Fibroblast of upper back skin (primary cell): Measurements from ENCODE around the gene KCNJ15.
A peak's percentile ranks its signal among the peaks of the same experiment; 100 is the strongest.

Source experiments
- DNase-seq: peaks from one replicate; pipeline ENCODE4 v3.0.0-alpha.2; 2013

The KCNJ15 gene

GRCh38 chr21:38327984-38328383 lies 71.2 kb downstream of the KCNJ15 start:
- peak; percentile 43 for DNase-seq

- no peak for DNase-seq
These were observed 72.4 kb downstream of the KCNJ15 start for GRCh38 chr21:38329162-38329561.

GRCh38 chr21:38330666-38331065 lies 73.9 kb downstream of the KCNJ15 start:
- peak; percentile 54 for DNase-seq

DNA sequence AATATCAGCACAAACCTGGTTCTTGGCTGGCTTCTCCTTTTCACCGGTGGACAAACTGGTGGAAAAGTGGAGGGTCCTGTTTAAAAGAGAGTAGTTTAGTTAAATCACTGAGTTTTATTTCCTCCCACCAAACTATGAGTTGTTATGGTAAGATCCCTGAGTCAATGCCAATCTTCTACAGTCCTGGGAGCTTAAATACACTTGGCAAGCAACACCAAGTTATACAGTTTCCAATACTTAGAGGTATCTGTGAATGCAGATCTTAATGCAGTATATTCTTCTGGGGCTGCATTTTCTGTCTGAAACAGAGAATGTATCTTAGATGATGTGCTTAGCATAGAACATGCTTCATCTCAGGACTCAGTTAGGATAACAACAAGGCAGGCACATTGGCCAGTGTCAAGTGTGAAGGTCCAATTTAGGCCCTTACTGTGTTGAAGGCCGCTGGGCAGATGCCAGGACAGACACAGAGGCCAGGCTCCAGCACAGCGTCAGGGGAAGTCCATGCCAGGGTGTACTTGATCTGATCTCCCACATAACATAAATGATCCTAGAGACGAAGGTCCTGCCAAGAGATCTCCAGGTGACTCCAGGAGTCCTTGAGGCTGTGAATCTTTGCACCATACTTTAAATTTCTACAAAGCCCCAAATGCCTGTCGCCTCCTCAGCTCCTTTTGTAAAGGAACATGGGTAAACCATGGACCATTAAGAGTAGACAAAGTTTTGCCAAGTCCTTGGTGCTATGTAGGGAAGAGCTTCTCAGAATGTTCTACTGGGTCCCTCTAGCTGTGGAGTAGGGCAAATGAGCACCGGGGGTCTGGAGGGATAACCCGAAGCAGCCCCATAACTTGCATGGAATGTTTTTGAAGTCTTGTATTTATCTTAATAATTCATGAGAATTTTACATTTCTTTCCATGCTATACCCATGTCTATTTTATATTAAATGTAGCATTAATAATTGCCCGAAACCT lies 76.8 kb downstream of the KCNJ15 start:
- peak; percentile 41 for DNase-seq

GRCh38 chr21:38334866-38335265 lies 78.1 kb downstream of the KCNJ15 start:
- no peak for DNase-seq

- DNase-seq: no peak
These were observed 81.0 kb downstream of the KCNJ15 start for GRCh38 chr21:38337793-38338192.

GRCh38 chr21:38340131-38340530 lies 83.3 kb downstream of the KCNJ15 start:
- DNase-seq: no peak

DNA sequence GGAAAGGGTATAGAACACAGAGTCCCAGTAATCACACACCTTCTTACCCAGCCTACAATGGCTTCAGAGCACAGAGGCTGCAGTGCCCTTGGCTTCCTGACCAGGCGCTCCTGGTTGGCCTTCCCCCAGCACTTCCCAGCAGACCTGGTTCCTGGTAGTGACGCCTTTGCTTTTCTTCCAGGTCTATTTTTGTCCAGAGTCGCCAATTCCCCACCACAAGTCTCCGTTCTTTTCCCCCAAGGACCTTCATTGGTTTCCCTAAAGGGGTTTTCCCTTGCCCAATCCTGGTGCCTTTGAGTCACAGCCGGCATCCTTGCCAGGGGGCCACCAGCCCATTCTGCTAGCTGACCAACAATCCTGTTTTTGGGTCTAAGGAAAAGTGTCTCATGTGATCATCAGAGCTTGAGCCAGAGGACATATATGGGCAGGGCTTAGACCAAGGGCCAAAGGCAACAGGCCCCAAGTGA lies 84.8 kb downstream of the KCNJ15 start:
- DNase-seq: no peak

GRCh38 chr21:38342739-38343138 lies 85.9 kb downstream of the KCNJ15 start:
- DNase-seq: no peak

GRCh38 chr21:38343691-38344090 lies 86.9 kb downstream of the KCNJ15 start:
- DNase-seq: no peak

DNA sequence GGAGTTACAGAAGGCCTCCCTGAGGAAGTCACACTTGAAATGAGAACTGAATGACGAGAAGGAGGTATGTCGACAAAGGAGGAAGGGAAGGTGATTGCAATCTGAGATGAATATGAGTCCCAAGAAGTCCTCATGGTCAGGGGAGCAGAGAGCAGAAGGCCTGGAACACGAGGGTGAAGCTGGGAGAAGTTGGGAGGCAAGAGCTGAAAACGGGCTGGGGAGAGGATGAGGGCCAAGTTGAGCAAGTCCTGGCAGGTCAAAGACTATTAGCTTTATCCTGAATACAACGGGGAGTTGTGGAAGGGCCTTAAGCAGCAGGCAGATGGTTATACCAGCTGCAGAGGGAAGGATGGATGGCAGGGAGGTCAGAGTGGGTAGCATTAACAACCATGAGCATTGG lies 89.5 kb downstream of the KCNJ15 start:
- DNase-seq: no peak

- DNase-seq: peak; percentile 87
These were observed 92.4 kb downstream of the KCNJ15 start for GRCh38 chr21:38349111-38349746.

GRCh38 chr21:38349977-38350376 lies 93.2 kb downstream of the KCNJ15 start:
- no peak for DNase-seq

- DNase-seq: peak; percentile 41
These were observed 93.9 kb downstream of the KCNJ15 start for GRCh38 chr21:38350684-38351083.

DNA sequence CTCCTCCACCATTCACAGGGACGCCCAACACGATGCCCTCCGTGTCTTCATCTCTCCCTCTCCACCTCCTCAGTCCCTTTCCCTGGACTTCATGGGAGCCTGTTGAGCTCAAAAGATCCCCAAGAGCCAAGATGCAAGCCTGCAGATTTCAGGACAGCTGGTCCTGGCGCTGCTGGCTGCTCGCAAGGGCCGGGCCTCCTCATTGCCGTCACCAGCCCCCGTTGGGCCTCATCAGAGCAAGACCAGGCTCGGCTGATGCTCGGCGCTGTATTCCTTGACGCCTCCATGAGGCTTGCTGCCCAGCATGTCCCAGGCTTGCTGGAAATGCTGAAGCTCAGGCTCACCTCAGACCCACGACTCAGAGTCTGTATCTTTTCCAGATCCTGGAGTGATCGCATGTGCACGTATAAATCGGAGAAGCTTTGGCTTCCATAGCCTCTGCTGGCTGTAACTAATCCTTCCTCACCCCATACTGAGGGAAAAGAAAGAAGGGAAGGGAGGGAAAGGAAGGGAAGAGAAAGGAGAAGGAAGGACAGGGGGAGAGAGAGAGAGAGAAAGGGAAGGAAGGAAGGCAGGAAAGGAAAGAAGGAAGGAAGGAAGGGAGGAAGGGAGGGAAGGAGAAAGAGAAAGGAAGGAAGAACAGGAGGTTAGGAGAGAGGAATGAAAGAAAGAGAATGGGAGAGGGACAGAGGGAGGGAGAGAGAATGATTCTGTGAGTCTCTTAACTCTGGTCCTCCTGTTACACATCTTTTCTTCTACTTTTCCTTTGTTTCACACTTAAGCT lies 94.6 kb downstream of the KCNJ15 start:
- DNase-seq: no peak

DNA sequence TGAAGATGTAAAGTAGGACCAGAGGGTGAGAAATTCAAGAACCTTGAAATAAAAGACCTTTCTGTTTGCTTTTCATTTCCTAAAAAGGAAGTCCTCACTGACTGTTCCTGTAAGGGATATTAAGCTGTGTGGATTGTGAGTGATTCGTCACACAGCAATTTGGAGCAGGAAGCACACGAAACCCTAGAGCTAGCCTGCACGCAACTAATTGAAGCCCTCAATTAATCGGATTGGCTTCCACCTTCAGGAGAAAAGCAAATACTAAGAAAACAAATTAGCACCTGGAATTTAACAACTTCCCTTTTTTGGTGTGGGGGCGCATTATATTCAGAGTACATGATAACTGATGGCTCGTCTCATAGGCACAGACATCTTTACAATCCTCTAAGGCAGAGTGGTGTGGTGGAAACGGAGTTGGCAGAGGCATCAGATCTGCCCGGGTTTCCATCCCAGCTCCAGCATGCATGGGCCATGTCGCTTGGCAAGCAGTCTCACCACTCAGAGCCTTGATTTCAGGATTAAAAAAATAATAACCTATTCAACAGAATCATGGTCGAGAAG lies 95.2 kb downstream of the KCNJ15 start:
- DNase-seq: peak; percentile 93

DNA sequence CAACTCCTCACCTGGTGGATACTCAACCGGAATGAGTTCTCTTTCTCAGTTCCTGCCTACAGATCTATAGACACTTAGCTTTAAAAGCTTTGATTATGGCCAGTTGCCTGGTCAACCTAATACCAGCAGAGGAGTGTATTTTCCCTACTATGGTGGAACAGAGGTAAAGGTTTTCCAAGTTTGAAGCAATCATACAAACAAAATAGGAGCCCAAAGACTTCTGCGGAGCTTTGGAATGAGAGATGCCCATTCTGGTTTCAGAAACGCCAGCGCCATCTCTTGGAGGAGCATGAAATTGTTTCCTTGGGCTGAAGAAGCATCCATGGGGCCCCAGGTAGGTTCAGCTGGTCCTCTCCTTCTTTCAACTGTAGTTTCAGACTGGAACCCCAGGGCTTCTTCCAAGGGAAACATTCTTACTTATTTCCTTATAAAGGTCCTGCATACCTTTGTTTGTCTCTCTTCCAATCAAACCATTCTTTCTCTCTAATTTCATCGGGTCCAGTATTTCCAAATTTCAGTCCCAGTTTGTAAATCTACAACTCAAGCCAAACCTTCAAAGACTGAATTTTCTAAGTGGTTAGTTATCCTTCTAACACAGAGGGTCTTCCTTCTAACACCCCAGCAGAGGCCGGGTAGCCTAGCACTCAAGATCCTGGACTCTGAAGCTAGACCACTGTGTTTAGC lies 95.9 kb downstream of the KCNJ15 start:
- peak; percentile 84 for DNase-seq

GRCh38 chr21:38354231-38354630 lies 97.4 kb downstream of the KCNJ15 start:
- DNase-seq: no peak

- no peak for DNase-seq
These were observed 98.0 kb downstream of the KCNJ15 start for GRCh38 chr21:38354746-38355145.

- no peak for DNase-seq
These were observed 98.6 kb downstream of the KCNJ15 start for GRCh38 chr21:38355353-38355752.

DNA sequence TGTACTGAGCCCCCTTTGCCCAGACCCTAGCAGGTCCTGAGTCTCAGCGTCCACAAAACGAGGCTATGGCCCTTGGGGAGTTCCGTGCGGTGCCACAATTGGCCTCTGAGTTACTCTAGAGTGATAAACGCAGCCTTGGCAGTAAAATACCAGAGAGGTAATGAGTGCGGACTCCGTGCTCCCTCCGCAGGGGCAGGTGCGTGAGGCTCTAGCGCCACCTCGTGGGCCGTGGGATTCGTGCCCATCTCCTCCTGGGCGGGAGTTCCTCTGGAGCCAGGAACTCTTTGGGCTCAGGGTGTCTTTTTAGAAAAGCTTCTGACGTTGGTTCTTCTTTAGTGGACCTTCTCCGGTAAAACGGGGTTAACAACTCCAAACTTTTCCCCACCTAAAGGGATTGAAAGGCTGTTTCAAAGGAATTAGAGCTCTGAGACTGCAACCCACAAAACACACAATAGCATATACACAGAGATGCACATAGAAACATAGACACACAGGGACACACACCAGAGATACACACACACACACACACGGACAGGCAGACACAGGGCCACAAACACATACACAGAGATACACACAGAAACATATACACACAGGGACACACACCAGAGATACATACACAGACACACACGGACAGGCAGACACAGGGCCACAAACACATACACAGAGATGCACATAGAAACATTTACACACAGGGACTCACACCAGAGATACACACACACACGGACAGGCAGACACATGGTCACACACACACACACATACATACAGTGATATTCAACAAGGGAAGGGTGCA lies 99.4 kb downstream of the KCNJ15 start:
- peak; percentile 74 for DNase-seq
